GM18909 (cell line): ENCODE results near the gene TMEM229B.

Experiments used
- ATAC-seq: cut with Tn5 transposase; IDR thresholded peaks from one replicate; pipeline ENCODE4 v1.9.1; 2021; ENCODE audit warnings: mild to moderate bottlenecking; ENCODE audit not compliant: unreplicated experiment, poor library complexity

Gene TMEM229B

DNA sequence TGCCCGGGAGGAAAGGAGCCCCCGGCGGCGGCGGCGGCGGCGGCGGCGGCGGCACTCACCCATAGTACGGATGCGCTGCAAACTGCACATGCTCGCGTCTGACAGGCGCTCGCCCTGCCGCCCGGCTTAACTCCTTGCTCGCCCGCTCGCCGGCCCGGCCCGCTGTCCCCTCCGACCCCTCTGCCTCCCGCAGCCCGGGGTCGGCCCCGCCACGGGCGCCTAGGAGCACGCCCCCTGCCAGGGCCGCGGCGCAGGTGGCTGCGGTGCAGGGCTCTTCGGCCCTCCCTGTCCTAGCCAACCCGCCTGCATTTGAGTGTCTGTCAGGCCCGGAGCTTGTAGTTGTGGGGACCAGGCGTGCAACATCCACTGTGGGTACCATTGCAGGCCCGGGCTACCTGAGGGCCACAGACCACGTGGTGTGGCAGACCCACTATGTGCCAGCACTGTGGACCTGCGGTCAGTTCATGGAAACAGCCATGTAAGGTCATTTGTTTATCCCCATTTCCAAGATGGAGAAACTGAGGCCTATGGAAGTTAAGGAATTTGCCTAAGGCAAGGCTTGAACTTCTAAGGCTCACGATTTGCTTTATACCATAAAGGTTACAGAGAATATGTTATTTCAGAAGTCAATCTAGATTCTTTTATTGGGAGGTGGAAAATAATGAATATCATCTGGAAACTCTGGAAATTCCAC is 27.0 kb upstream of the TMEM229B start:
- ATAC-seq: peak; percentile 44

DNA sequence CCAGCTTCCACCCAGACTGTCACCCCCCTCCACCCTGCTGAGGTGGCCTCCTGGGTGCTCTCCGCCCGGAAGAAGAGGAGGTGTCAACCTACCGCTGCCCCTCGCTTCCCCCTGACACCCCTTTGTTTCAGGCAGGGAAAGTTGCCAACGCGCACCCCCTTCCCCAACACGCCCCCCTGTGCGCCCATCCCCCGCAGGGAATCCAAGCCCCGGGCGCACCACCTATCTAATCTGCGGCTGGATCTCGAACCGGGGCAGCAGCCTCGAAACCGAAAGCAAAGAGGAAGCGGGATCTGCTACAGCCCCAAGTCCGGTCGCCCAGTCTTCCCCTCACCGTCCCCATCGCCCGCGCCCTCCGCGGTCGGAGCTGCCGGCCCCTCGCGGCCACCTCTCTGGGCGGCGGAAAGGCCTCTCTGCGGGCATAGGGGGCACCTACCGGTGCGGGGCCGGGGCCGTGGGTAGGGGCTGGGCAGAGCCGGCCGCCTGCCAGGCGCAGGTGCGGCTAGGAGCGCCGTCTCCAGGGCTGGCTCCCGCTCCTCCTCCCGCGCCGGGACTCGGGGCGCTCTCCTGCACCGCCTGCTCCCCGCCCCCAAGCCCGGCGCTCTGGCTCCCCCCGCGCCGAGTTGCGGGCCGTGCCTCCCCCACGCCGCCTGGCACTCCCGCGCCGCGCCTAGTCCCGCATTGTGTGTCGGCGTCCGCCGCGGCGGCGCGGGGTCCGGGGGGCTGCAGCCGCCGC is 26.3 kb upstream of the TMEM229B start:
- ATAC-seq: peak; percentile 47

DNA sequence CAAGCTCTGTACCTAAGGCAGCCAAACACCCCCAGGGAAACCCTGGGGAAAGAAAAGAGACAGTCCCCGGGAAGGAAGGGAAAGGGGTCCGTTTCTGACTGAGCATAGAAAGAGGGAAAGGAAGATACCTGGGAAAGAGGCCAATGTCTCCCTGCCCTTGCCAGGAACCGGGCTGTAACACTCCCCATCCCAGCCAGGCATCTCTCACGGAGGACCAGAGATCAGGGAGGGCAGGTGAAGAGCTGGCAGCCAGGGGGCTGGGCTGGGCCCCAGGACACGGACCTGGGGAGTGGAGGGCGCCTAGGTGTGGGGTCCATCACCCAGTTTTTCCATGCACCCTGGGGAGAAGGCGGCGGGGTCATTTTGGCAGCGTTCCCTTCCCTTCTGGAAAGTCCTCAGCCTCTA is 25.7 kb upstream of the TMEM229B start:
- ATAC-seq: no peak

DNA sequence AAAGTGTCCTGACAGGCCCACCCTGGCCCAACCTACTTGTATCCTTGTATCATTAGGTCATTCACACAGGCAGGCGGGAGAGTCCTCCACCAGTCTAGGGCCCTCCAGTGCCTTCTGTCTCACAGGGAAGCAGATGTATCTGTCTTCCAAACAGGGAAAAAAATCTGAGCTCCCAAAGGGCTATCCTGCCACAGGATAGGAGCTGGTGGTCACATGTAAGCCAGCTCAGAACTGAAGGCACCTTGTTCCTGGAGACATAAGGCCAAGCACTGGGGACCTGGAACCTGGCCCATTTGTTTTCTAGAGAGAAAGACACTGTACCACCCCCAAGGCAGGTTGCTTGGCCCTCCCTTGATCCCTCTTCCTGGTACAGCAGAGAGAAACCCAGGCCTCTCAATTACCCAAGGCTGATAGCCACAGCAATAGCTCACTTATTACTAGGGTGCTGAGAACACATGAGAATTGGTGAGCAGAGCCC is 25.1 kb upstream of the TMEM229B start:
- peak; percentile 54 for ATAC-seq

DNA sequence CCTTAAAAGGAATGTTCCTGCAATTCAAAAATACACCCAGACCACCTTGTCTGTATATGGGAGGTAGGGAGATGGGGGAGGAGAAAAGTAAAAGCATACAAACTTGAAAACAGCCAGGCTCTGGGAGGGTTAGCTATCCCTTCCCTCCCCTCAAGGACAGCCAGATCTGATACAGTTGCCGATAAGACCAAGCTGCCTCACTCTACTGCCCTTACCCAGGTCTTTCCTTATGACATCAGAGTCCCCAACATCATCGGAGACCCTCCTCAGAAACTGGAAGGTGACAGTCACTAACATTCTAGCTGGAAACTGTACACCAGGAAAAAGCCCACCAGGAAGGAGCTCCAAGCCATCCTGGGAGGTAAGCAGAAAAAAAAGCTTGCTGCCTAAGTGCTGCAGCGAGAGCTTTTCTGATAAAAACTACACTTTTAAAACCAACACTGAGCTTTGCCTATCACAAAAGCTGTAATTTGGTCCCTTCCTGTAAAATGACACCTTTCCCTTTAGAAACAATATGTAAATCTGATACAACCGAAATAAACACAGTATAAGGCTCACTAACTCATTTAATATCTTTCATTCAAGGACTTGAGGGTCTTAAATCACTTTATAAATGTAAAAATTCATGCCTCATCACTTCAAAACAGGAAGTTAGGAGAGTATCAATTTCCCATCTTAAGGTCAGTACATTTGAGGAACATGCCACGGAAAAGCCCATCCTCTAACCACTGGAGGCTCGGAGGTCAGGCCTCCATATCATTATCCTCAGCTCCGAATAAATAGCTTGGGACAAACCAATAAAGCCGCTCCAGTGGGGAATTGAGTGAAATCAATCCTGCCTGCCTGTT is 24.2 kb upstream of the TMEM229B start:
- ATAC-seq: no peak

DNA sequence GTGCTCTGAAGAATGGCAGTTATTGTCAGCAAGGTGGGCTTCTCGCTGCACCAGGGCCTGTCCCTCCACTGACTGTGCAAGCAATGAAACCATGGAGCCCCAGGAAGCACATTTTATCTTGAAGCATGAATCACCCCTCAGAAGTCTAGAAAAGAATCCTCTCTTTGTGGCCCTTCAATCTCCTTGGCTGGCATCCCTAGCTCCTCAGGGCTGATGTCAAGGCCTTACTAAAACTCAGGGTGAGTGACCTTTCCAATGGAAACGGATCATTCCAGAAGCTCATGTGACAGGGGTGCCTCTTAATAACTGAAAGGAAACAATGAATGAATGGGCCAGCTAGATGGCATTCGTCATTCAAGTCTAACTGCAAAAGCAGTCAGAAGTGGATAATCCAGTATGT is 22.3 kb upstream of the TMEM229B start:
- no peak for ATAC-seq

DNA sequence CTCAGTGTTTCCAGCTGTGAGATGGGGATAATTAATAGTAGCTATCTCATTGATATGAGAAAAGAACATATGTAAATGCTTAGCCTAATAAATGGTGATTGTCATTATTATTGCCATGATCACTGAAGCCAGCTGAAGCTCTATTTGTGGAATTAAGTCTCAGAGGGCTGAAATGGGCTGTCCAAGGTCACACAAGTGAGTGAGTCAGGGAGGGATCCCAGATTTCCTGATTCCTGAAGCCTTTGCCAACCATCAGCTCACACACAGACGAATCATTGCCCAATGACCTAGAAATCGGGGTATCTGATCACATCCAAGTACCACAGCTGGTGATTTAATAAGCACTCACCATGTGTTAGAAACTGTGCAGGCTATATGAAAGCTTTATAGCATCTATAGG is 21.6 kb upstream of the TMEM229B start:
- ATAC-seq: no peak

DNA sequence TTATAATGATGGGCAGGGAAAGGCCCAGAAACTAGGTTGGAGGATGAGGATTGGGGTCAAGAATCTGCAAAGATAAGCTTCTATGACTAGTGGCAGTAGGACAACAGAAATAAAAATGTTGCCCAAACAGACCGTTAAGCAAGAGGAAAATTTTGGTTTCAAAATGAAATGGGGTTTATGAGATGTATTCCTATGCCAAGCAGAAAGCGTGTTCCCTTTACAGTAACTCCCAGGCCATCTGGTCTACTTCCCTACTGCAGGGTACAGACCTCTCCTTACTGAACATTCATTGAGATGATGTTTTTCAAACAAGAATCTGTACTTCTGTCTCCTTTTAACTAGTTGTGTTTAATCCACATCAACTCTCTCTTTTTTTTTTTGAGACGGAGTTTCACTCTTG is 20.4 kb upstream of the TMEM229B start:
- ATAC-seq: no peak

DNA sequence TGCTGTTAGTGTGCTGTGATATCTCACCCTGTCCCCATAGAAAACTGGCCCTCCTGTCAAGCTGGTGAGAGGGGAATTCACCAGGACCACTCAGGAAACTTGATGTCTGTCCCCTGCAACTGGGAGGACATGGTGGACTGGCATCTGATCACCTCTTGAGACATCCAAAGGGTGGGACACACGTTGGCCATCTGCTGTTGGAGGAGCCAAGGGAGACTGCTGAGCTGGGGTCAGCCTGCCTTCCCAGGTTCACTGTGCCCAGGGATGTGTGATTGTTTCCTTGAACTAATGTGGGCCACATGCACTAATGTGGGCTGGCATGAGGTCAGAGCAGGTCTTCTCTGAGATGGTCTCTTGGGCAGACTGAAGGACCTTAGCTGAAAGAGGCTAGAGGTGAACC is 16.7 kb upstream of the TMEM229B start:
- no peak for ATAC-seq

DNA sequence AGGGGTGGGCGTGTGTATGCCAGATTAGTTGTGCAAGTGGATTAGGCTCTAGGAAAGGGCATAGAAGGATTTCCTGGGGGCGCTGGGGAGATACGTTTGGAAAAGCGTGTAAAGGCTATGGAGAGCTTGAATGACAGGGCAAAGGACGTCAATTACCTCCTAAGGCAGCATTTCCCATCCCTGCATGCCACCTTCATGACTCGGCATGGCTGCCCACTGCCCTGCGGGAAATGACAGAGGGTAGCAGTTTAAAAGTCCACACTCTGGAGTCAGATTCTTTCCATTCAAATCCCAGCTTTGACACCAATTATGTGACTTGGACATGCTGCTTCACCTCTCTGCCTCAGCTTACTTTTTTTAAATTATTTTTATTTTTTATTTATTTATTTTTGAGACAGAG is 14.8 kb upstream of the TMEM229B start:
- ATAC-seq: no peak

DNA sequence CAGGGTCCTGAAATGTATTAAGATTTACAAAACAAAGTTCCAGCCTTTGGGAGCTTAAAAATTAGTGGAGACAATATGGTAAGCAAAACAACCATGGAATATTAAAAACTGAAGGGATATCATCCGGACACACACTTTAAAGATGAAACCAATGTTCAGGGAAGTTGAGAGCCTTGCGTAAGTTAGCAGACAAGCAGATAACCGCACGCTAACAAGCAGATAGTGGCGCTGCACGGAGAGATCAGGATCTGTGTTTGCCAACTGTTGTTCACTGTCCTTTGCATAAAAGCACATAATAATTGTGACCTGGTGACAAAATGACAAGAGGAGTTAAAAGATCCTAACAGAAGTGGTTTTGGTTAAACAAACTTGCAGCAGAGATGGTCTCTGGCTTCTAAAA is 14.3 kb upstream of the TMEM229B start:
- no peak for ATAC-seq

DNA sequence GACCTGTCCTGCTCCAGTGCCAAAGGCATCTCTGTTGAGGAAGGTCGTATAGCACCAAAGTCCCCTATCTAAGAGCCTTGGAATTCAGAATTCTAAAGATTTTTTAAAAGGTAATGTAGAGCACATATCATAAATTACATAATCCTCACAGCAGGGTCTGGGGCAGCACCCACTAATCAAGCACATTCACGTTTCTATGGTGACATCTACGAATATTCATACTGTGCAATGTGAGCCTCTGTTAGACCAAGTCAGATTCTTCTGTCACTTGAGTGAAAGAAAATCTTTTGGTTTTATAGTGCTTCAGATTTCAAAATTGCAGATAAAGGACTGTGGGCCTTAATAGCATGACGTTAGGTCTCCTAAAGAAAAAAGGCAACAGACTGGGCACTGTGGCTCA is 13.1 kb upstream of the TMEM229B start:
- ATAC-seq: no peak

DNA sequence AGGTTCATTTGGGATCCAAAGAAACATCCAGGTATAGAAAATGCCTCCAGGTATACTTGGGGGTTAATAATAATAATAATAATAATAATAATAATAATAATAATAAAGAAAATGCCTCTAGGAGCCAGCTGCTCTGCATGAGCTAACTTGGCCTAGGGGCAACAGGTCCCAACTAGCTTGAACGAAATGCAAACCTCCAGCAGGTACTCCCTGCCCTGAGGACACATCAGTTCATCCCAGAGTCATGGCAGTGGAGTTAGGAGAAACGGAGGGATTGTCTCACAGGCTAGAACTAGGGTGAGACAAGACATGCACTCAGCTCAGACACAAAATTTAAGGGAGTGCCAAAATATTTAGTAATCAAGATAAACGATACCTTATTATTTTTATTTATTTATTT is 12.5 kb upstream of the TMEM229B start:
- no peak for ATAC-seq

DNA sequence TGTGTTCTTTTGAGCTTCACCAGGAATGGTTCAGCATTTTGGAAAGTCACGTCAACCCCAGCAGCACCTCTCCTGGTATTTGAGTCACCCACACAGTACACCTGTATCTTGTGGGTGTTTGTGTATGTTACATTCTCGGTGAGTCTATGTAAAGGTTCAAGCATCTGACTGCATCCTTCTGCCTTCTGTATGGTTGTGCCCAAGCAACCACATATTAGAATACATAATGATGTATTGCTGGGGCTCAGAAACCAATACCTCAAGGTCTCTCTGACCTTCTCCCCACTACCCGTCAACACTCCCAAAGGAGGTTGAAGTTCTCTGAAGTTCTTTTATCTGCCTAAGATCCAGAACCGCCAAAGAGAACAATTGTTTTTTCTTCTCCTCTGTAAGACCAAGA is 9.2 kb upstream of the TMEM229B start:
- ATAC-seq: no peak

DNA sequence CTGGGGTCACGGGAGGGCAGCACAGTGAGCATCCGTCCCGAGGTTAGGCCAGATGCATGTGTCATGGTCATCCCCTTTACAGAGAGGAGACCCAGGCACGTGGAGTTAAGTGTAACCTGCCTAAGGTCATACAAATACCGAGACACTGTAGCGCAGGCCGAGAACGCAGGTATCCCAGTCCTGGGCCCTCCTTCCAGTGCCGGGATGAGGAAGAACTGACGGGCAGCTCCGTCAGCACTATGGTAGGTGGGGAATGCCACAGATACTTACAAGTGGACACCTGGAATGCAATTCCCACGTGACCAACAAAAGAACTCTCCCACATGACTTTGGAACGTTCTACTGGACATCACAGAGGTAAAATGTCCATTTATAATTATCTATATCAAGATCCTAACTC is 8.7 kb upstream of the TMEM229B start:
- no peak for ATAC-seq

DNA sequence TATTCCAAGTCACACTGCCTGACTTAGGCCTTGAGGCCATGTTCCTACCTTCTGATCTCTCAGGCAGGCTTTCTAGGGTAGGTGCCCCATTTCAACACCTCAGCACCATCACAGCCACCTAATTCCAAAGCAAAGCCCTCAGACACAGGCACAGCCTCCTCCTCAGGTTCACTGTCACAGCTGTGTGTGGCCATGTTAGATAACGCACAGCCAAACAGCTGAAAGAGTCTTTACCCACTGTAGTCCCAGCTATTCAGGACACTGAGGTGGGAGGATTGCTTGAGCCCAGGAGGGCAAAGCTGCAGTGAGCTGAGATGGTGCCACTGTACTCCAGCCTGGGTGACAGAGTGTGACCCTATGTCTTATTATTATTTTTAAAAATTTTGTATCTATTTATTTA is 7.3 kb upstream of the TMEM229B start:
- no peak for ATAC-seq

DNA sequence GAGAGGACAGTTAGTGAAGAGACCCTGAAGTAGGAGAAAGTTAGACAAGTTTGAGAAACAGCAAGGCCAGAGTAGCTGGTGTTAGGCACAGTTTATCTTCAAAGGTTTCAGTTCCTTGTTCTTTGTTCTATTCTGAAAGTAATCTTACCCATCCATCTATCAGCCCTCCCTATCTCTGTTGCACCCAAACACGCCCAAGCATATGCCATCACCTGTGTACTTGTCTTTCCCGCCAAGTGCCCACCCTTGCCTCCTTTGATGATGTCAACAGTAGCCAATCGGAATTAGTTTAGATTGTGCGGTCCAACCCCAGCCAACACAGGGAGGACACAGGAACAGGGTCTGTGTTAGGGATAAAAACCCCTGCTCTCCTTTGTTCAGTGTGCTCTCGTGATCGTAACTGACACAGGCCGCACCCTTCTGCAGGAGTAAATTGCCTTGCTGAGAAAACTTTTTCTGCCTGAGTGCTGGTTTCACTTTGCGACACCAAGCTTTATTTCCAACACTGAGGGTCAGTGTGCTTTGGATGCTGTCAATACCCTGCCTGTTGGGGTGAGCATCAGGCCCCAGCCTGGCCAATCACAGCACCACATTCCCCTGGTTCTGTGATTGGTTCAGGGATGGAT is 4.7 kb upstream of the TMEM229B start:
- ATAC-seq: peak; percentile 37

DNA sequence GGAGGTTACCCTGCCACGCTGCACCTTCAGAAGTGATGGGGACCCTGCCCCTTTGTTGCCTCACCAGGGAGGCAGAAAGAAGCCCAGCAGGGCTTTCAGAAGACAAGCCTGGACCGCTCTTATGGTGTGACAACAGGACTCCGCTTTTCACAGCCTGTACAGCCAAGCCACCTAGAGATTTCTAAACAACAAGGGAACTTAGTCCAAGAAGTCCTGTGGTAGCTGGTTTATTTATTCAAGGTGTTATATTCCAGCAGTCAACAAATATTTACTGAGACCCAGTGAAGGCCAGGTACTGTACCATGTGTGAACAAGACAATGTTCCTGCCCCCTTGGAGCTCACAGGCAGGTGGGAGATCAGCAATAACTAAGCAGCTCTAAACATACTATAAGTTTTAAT is 4.0 kb upstream of the TMEM229B start:
- no peak for ATAC-seq

DNA sequence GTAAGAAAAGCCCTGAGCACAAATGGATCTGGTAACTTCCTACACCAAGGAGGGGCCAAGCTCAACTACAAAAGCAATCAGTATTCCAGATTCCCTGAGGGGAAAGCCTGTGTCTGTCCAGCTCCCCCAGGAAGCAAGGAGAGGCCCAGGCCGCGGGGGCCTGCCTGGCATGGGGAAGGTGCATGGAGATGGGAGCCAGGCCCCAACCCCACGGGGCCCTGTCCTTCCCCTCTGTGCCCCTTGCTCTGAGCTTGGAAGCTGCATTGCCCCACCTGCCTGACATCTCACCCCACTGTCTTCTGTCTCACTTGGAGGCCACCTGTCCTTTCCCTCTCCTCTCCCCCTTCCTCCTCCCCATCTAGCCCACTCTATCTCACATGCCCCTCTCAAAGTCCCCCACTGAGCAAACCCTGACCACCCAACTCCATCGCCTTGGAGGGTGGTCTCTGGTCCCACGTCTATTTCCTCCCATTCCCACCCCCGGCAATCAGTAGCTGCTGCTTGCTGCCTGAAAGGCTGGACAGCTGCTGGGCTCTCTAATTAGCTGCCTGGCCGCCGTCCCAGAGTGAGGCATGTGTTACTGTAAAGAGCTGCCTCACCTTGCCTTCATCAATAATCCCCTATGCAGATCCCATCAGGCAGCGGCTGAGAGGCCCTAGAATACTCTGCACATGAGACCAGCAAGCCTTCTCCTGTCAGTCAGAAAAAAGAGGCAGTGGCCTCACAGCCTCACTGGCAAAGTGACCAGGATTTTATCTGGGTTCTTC is 3.4 kb upstream of the TMEM229B start:
- no peak for ATAC-seq

DNA sequence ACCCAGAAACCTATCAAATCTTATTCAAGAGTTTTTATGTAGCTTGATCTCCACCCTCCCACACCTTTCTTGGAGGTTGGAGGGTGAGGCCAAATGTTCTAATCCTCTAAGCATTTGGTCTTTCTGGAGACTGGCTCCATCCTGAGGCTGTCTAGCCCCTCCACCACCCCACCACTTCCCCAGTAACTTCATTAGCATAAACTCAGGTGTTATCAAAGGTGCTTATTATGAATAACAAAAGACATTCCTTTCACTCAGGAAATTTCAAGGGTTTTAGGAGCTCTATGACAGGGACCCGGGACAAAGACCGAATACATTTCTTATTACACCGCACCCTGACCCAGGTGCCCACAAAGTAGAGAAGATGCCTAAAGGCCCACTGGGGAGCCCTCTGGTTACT is 2.8 kb upstream of the TMEM229B start:
- no peak for ATAC-seq
